ENCODE measurements around the gene JAKMIP2.

JAKMIP2 gene

GRCh38 chr5:147701468-147701867 lies 81.1 kb downstream of the JAKMIP2 start:
- no peak for DNase-seq (ENCODE audit: low read depth in 4 of 4, low spot score in 1 of 4)

GRCh38 chr5:147699496-147700088 lies 82.9 kb downstream of the JAKMIP2 start:
- no peak for DNase-seq (ENCODE audit: low read depth in 4 of 4, low spot score in 1 of 4)

- DNase-seq (ENCODE audit: low read depth in 4 of 4, low spot score in 1 of 4) = no peak
Measured at GRCh38 chr5:147697380-147697779, 85.1 kb downstream of the JAKMIP2 start.

- DNase-seq (ENCODE audit: low read depth in 4 of 4, low spot score in 1 of 4) = no peak
Measured at GRCh38 chr5:147694772-147695171, 87.8 kb downstream of the JAKMIP2 start.

- DNase-seq (ENCODE audit: low read depth in 4 of 4, low spot score in 1 of 4) = no peak
Measured at GRCh38 chr5:147693233-147693632, 89.3 kb downstream of the JAKMIP2 start.

- DNase-seq (ENCODE audit: low read depth in 4 of 4, low spot score in 1 of 4) = no peak
Measured at GRCh38 chr5:147691130-147691529, 91.4 kb downstream of the JAKMIP2 start.

GRCh38 chr5:147690595-147690994 lies 91.9 kb downstream of the JAKMIP2 start:
- no peak for DNase-seq (ENCODE audit: low read depth in 4 of 4, low spot score in 1 of 4)

GRCh38 chr5:147689426-147689825 lies 93.1 kb downstream of the JAKMIP2 start:
- DNase-seq (ENCODE audit: low read depth in 4 of 4, low spot score in 1 of 4) = no peak

GRCh38 chr5:147688656-147689356 lies 93.7 kb downstream of the JAKMIP2 start:
- DNase-seq (ENCODE audit: low read depth in 4 of 4, low spot score in 1 of 4) = no peak

- DNase-seq (ENCODE audit: low read depth in 4 of 4, low spot score in 1 of 4) = no peak
Measured at GRCh38 chr5:147687118-147687517, 95.4 kb downstream of the JAKMIP2 start.

- DNase-seq (ENCODE audit: low read depth in 4 of 4, low spot score in 1 of 4) = no peak
Measured at GRCh38 chr5:147686421-147686820, 96.1 kb downstream of the JAKMIP2 start.

GRCh38 chr5:147685993-147686392 lies 96.5 kb downstream of the JAKMIP2 start:
- DNase-seq (ENCODE audit: low read depth in 4 of 4, low spot score in 1 of 4) = no peak

GRCh38 chr5:147675168-147675567 lies 107.4 kb downstream of the JAKMIP2 start:
- no peak for DNase-seq (ENCODE audit: low read depth in 4 of 4, low spot score in 1 of 4)

GRCh38 chr5:147674411-147674810 lies 108.1 kb downstream of the JAKMIP2 start:
- no peak for DNase-seq (ENCODE audit: low read depth in 4 of 4, low spot score in 1 of 4)

GRCh38 chr5:147673791-147674190 lies 108.7 kb downstream of the JAKMIP2 start:
- no peak for DNase-seq (ENCODE audit: low read depth in 4 of 4, low spot score in 1 of 4)

- no peak for DNase-seq (ENCODE audit: low read depth in 4 of 4, low spot score in 1 of 4)
Measured at GRCh38 chr5:147673266-147673665, 109.3 kb downstream of the JAKMIP2 start.

GRCh38 chr5:147671365-147671764 lies 111.2 kb downstream of the JAKMIP2 start:
- DNase-seq (ENCODE audit: low read depth in 4 of 4, low spot score in 1 of 4) = no peak

- DNase-seq (ENCODE audit: low read depth in 4 of 4, low spot score in 1 of 4) = no peak
Measured at GRCh38 chr5:147670815-147671214, 111.7 kb downstream of the JAKMIP2 start.

- no peak for DNase-seq (ENCODE audit: low read depth in 4 of 4, low spot score in 1 of 4)
Measured at GRCh38 chr5:147669169-147669869, 113.2 kb downstream of the JAKMIP2 start.

- DNase-seq (ENCODE audit: low read depth in 4 of 4, low spot score in 1 of 4) = no peak
Measured at GRCh38 chr5:147668385-147668784, 114.1 kb downstream of the JAKMIP2 start.

- no peak for DNase-seq (ENCODE audit: low read depth in 4 of 4, low spot score in 1 of 4)
Measured at GRCh38 chr5:147667363-147667762, 115.2 kb downstream of the JAKMIP2 start.

GRCh38 chr5:147666419-147666818 lies 116.1 kb downstream of the JAKMIP2 start:
- no peak for DNase-seq (ENCODE audit: low read depth in 4 of 4, low spot score in 1 of 4)
